Measurements from ENCODE around the gene UTP15. TPM values are rescaled to one million over a fixed set of nuclear protein-coding genes. Genes with fewer than 3 reads are reported as not detected.

UTP15 gene
- total and polyA plus RNA-seq, 7 donors = 7.9 to 21.2 (median 12.4) TPM

DNA sequence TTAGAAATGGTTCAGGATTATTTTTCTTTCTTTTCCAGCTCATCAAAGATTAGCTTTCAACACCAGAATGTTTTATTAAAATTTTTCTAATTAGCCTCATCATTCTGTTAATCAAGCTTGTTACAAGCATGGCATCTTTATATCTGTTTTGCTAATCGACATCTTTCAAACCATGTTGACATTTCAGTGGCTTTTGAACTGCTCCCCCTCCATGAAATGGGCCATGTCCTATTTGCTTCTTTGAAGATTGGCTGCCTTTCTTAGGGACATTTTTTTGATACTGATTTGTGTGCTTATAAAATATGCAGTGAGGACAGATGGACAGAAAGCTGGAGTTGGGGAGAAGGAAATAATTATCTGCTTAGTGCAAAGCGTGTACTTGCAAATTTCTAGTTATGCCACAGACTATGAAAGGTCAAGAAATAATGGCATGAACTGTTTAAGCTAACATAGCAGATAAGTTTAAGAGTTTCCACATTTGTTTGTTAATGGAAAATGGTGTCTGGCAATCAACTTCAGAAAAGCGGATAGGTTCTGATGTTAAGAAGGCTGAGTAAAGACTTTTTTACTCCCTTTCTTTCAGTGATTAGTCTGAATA is 39.8 kb upstream of the UTP15 start:
- intact Hi-C loops (cut with DNase I) = no loop called here
- no peaks in the 10 kb centered on the region for H3K27me3 ChIP-seq (ENCODE audit: insufficient read depth in 3 of 3, low read length in 2 of 3)
- ATAC-seq = no peak
- no peaks in the 10 kb centered on the region for H3K36me3 ChIP-seq (ENCODE audit: insufficient read depth in 1 of 2, low read depth in 1 of 2)
- no peak for DNase-seq
- TF ChIP-seq, protein P1, sequence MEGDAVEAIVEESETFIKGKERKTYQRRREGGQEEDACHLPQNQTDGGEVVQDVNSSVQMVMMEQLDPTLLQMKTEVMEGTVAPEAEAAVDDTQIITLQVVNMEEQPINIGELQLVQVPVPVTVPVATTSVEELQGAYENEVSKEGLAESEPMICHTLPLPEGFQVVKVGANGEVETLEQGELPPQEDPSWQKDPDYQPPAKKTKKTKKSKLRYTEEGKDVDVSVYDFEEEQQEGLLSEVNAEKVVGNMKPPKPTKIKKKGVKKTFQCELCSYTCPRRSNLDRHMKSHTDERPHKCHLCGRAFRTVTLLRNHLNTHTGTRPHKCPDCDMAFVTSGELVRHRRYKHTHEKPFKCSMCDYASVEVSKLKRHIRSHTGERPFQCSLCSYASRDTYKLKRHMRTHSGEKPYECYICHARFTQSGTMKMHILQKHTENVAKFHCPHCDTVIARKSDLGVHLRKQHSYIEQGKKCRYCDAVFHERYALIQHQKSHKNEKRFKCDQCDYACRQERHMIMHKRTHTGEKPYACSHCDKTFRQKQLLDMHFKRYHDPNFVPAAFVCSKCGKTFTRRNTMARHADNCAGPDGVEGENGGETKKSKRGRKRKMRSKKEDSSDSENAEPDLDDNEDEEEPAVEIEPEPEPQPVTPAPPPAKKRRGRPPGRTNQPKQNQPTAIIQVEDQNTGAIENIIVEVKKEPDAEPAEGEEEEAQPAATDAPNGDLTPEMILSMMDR (IDR thresholded peaks at IDR 0.05) = no peak
- 76 to 81% (median 78%) methylated on average over 3 of the region's 3 CpGs for WGBS, 3 donors
- no peaks in the 10 kb centered on the region for H3K9me3 ChIP-seq
- H3K27ac ChIP-seq = no peak overlapping the region
- no peak overlapping the region for H3K4me3 ChIP-seq
- no peaks in the 10 kb centered on the region for H3K4me1 ChIP-seq

GRCh38 chr5:73528248-73528647 is 37.3 kb upstream of the UTP15 start:
- no peaks in the 10 kb centered on the region for H3K27me3 ChIP-seq (ENCODE audit: insufficient read depth in 3 of 3, low read length in 2 of 3)
- no peaks in the 10 kb centered on the region for H3K4me1 ChIP-seq
- WGBS, 3 donors = 58 to 60% (median 59%) methylated on average over 3 of the region's 3 CpGs
- no peak overlapping the region for H3K4me3 ChIP-seq
- intact Hi-C loops (cut with DNase I) = no loop called here
- no peaks in the 10 kb centered on the region for H3K9me3 ChIP-seq
- DNase-seq (no peak), ATAC-seq (no peak)
- H3K27ac ChIP-seq = no peak overlapping the region
- no peaks in the 10 kb centered on the region for H3K36me3 ChIP-seq (ENCODE audit: insufficient read depth in 1 of 2, low read depth in 1 of 2)
- TF ChIP-seq, protein P1 (IDR thresholded peaks at IDR 0.05) = no peak

DNA sequence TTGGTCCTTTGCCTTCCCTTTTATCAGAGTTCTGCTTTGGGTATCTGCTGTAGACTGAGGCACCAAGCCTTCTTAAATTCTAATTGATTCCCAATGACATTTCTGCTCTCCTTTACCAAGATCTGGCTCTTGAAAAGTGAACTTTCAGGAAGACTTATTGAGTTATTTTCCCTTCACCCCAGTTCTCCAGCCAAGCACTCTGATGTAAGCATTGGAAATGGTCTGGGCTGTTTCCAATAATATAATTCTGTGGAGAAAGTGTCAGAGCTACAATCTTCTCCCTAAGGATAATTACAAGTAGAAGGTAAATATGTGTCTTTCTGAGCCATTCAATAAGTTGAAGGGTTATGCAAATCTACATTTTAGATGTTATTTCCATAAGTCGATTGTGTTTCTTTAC is 36.5 kb upstream of the UTP15 start:
- no peak overlapping the region for H3K27ac ChIP-seq
- no peaks in the 10 kb centered on the region for H3K9me3 ChIP-seq
- ATAC-seq = no peak
- H3K4me1 ChIP-seq = no peaks in the 10 kb centered on the region
- intact Hi-C loops (cut with DNase I) = no loop called here
- WGBS, 3 donors = 90 to 95% (median 93%) methylated on average over 1 of the region's 1 CpG
- no peaks in the 10 kb centered on the region for H3K36me3 ChIP-seq (ENCODE audit: insufficient read depth in 1 of 2, low read depth in 1 of 2)
- H3K4me3 ChIP-seq = no peak overlapping the region
- TF ChIP-seq, protein P1 (IDR thresholded peaks at IDR 0.05) = no peak
- H3K27me3 ChIP-seq (ENCODE audit: insufficient read depth in 3 of 3, low read length in 2 of 3) = no peaks in the 10 kb centered on the region
- DNase-seq = no peak

DNA sequence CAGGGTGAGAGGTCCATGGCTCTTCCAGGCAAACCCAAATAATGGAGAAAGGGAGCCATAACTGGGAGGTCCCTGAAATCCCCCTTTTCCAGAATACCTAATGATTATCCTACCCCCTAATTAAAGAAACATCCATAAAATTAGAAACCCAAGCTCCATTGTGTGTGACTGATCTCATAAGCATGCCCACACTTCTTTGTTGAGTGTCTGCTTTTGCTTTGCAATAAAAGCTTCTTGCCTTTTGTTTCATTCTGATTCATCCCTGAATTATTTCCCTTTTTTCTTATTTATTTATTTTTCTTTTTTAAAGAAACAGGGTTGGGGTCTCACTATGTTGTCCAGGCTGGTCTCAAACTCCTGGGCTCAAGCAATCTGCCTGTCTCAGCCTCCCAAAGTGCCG is 34.2 kb upstream of the UTP15 start:
- H3K4me3 ChIP-seq = no peak overlapping the region
- no peak for DNase-seq
- 83 to 88% (median 88%) methylated on average over 1 of the region's 1 CpG for WGBS, 3 donors
- no peaks in the 10 kb centered on the region for H3K9me3 ChIP-seq
- H3K4me1 ChIP-seq = no peaks in the 10 kb centered on the region
- TF ChIP-seq, protein P1 (IDR thresholded peaks at IDR 0.05) = no peak
- no peak for ATAC-seq
- H3K36me3 ChIP-seq (ENCODE audit: insufficient read depth in 1 of 2, low read depth in 1 of 2) = no peaks in the 10 kb centered on the region
- intact Hi-C loops (cut with DNase I) = no loop called here
- no peak overlapping the region for H3K27ac ChIP-seq
- no peaks in the 10 kb centered on the region for H3K27me3 ChIP-seq (ENCODE audit: insufficient read depth in 3 of 3, low read length in 2 of 3)

- intact Hi-C loops (cut with DNase I) = no loop called here
- TF ChIP-seq, protein P1 (IDR thresholded peaks at IDR 0.05) = no peak
- 70 to 76% (median 71%) methylated on average over 5 of the region's 5 CpGs for whole genome bisulfite sequencing, 3 donors
These were observed 33.3 kb upstream of the UTP15 start for GRCh38 chr5:73532195-73532594.

More at GRCh38 chr5:73532195-73532594, 33.3 kb upstream of the UTP15 start:
- no peaks in the 10 kb centered on the region for H3K36me3 ChIP-seq (ENCODE audit: insufficient read depth in 1 of 2, low read depth in 1 of 2)
- DNase-seq (no peak), ATAC-seq (no peak)
- no peak overlapping the region for H3K27ac ChIP-seq
- H3K4me1 ChIP-seq = no peaks in the 10 kb centered on the region
- no peaks in the 10 kb centered on the region for H3K9me3 ChIP-seq
- no peaks in the 10 kb centered on the region for H3K27me3 ChIP-seq (ENCODE audit: insufficient read depth in 3 of 3, low read length in 2 of 3)
- no peak overlapping the region for H3K4me3 ChIP-seq

Data from psoas muscle (tissue), 8 donors.